NCI-H2029 treated with DMSO at 0.1 percent for 48 hours (cell line): ENCODE data around the gene UTS2B.

Experiments used
- DNase-seq: peaks from one replicate; lab custom pipeline; 2025; lab: John Stamatoyannopoulos, UW

UTS2B gene

GRCh38 chr3:191238321-191238817 is 92.0 kb downstream of the UTS2B start:
- no peak for DNase-seq

- no peak for DNase-seq
Observed at GRCh38 chr3:191237047-191237882, 93.1 kb downstream of the UTS2B start.

- DNase-seq, result no peak
Observed at GRCh38 chr3:191236646-191237045, 93.7 kb downstream of the UTS2B start.

GRCh38 chr3:191235331-191236314 is 94.7 kb downstream of the UTS2B start:
- no peak for DNase-seq

GRCh38 chr3:191234216-191234615 is 96.1 kb downstream of the UTS2B start:
- DNase-seq, result no peak

- no peak for DNase-seq
Observed at GRCh38 chr3:191227541-191227940, 102.8 kb downstream of the UTS2B start.

GRCh38 chr3:191221638-191222037 is 108.7 kb downstream of the UTS2B start:
- no peak for DNase-seq

GRCh38 chr3:191220908-191221307 is 109.4 kb downstream of the UTS2B start:
- DNase-seq, result no peak

- DNase-seq, result no peak
Observed at GRCh38 chr3:191217301-191217700, 113.0 kb downstream of the UTS2B start.
